Globus pallidus (tissue), 1 donor: Measurements from ENCODE around the gene RBM20.
"Not testable (repeated sequence)": the region's sequence is repeated elsewhere in the genome, so short reads cannot be mapped to it uniquely, and the experiment has no call there.

Experiments used
- DNase-seq: peaks from one replicate; pipeline ENCODE4 v3.0.0-alpha.2; 2015; ENCODE audit warnings: low spot score

Gene RBM20

DNA sequence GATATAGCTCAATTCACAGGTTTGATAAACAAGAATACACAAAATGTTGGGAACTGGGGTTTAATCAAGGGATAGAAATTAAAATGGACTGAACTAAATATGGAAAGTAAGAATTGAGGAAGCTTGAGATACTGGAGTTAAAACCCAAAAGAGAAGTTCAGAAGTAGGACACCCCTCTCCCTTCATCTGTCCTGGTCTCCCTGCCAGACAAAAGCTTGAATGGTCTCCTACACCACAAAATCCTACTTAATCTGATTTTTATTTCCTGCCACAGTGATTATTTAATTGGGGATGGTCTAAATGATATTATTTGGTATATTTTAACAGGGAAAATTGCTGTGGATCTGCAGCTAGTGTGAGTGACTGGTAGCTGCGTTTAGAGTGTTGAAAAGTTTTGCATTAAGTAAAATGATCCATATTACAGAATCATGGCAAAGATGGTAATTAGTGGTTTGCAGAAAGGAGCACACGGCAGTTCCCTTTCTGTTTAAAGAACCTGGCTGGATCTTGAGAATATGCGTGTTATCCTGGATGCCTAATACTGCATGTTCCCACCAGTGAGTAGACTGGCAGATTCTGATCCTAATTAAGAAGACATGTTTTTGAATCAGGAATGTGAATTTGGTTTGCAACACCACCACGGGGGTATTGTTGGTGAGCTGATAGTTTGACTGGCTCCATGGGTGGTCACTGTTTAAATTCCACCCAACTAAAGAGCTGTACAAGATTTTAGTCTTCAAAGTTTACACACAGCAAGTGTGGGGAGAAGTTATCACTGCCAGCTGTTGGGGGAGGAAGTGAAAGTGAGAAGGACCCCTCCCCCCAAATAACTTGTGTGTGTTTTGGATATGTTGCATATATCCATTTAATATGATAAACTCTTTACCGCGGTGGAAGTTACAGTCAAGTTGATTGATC lies 5.5 kb downstream of the RBM20 start:
- no peak for DNase-seq

DNA sequence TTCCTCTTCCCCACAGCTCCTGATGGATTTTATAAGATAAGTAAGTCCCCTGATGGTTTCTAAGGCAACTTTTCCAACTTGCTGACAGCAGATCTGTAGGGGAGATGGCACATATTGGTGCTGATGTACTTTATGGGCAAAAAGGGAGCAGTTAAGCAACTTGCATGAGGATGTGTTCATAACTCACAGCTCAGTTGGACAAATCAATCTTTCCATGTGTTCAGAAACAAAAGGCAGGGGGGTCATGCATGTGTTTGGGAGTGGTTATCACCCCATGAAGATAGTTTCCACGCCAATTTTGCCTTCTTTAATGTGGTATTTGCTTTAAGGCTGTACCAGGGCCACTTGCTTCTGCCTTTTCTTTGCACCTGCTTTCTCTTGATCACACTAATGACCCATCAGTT lies 6.1 kb downstream of the RBM20 start:
- no peak for DNase-seq

DNA sequence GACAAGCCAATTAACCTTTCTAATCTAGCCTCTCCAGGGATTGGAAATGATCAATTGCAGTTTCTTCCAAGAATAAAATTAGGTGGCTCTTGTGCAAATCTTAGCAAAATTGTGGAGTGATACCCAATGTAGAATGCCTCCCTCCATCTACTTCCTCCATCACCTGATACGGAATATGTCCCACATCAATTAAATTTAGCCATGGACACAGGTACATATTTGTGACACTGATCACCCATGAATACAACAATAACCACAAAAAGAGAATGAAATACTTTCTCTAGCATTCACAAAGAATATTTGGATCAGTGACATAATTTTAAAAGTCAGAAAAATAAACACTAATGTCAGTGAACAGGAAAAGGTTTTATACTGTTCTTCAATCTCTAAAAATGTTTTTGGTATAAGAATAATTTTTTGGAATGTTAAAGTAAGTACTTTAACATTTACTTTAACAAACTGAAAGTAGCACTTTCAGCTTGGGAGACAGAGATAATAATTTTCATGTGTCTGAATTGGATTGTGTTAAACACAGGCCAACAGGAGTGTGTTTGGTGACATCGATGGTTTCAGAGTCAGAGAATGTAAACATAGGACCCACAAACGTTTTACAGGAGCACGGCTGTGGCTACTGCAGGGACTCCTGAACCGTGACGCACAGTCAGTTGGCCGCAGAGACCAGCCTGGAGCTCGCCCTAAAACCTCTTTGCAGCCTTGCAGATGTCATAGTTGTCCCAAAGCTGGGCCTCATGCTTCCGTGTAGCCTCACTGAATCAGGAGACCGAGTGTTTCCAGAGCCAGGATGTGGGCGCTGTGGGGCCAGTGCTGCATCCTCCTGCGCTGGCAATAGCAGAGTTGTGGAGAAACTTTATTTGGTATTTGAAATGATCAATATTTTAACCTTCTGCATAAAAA lies 7.2 kb downstream of the RBM20 start:
- DNase-seq: no peak

DNA sequence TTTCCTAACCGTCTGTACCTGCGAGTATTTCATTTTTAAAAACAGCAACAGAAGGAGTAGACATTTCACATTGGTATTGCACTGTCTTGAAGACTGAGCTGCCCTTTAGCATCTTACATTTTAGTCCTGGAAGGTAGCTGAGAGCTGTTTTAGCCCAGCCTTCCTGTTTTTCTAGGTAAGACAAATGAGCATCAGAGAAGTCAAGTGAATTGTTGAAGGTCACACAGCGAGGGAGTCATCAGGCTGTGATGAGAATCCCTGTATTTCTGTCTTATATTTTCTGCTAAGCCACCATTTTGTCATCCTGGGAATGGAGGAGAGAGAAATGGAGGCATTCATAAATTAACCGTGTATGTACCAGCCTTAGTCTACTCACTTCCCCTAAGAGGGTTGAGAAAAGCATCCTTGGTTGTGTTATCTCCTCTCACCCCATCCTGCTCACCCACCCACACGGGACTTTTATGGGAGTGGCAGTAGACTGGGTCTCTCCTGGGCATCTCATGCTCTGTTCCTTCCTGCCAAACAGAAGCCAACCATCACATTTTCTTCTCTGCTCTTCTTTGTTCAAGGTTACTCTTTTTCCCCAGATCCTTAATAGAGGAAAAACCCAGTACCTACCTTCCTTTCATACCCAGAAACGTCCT lies 8.5 kb downstream of the RBM20 start:
- no peak for DNase-seq

DNA sequence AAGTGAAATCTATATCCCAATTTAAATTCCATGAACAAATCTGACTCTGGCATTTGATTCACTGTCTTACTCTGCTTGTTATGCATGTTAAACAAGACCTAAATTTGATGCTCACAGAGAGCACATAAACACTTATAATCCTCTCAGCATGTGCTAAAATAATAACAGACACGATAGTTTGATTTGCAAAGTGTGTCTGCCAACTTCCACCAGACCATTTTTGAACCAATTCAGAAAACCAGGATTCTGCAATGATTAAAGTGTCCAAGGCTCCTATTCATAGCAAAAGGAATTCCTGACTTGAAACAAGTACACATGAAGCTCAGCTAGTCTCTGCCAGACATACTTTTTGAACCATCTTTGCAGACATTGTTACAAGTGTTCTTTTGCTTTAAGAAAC lies 11.2 kb downstream of the RBM20 start:
- no peak for DNase-seq

DNA sequence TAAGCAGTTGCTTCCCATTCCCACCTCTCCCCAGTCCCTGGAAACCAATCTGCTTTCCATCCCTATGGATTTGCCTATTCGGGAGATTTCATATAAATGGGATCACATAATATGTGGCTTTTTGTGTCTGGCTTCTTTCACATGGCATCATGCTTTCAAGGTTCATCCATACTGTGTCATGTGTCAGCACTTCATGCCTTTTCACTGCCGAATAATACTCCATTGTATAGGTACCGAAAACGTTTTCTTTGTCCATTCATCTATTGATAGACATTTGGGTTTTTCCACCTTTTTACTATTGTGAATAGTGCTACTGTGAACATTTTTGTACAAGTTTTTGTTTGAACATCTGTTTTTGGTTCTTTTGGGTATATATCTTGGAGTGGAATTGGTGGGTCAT lies 12.5 kb downstream of the RBM20 start:
- DNase-seq: no peak

DNA sequence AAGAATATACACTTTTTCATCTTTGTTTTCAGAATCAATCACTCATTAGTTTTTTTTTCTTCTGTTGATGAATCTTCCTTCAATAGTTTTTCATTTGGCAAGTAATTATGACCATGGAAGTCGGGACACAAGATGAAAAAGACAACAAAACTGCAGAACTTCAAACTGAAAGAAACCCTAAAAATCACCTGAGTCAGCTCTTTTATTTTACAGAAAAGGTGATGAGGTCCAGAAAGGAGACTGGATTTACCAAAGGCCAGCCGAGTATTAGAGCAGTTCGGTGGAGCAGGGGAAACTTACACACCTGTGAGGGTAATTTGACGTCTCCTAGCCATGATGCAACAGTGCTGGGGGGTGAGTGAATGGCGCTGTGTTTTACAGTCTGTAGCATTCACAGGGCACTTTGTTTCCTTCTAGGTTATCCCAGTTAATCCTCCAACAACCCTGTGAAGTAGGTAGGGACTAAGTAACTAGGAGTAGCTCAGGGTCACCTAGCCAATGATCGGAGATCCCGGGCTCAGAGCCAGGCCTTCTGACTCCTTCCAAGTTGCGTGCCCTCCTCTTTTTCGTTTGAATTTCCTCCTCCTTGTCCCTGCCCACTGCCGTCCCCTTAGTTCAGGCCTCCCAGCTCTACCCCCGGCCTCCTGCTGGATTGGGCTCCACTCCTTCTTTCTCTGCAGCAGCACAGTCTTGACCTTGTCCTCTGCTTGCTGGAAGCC lies 14.0 kb downstream of the RBM20 start:
- no peak for DNase-seq

DNA sequence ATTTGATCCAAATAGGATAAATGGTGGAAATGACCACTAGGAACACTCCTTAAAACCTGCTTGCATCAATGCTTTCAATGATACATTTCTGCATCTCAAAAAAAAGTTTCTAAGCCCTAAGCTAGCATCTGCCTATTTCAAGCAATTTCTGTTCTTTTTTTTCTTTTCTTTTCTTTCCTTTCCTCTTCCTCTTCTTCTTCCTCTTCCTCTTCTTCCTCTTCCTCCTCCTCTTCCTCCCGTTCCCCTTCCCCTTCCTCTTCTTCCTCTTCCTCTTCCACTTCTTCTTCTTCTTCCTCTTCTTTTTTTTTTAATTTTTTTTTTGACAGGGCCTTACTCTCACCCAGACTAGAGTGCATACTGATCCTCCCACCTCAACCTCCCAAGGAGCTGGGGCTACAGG lies 15.4 kb downstream of the RBM20 start:
- DNase-seq: no peak

DNA sequence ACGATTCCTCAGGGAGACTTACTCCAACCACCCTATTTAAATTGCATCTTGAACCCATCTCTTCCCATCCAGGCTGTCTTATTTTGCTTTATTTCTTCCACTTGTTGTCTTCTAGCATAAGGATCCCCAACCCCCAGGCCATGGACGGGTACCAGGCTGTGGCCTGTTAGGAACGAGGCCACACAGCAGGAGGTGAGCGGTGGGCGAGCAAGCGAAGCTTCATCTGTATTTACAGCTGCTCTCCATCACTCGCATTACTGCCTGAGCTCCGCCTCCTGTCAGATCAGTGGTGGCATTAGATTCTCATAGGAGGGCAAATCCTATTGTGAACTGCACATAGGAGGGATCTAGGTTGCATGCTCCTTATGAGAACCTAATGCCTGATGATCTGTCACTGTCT lies 16.2 kb downstream of the RBM20 start:
- not testable (repeated sequence) for DNase-seq

DNA sequence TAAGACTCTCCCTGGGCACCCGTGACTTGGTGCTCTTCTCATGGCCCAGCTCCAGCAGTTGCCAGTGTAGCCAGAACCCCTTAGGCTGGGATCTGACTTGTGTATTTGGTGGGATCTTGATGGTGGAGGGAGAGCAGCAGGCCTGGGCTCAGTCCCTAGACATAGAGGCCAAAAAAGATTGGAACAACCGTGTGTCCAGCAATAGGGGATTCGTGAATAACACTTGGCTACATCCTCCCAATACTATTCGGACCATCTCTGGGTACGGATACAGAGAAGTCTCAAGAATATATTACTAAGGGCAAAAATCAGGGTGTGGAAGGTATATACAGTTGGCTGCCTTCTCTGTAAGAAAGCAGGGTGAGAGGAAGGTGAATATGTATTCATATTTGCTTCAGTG lies 17.2 kb downstream of the RBM20 start:
- no peak for DNase-seq

DNA sequence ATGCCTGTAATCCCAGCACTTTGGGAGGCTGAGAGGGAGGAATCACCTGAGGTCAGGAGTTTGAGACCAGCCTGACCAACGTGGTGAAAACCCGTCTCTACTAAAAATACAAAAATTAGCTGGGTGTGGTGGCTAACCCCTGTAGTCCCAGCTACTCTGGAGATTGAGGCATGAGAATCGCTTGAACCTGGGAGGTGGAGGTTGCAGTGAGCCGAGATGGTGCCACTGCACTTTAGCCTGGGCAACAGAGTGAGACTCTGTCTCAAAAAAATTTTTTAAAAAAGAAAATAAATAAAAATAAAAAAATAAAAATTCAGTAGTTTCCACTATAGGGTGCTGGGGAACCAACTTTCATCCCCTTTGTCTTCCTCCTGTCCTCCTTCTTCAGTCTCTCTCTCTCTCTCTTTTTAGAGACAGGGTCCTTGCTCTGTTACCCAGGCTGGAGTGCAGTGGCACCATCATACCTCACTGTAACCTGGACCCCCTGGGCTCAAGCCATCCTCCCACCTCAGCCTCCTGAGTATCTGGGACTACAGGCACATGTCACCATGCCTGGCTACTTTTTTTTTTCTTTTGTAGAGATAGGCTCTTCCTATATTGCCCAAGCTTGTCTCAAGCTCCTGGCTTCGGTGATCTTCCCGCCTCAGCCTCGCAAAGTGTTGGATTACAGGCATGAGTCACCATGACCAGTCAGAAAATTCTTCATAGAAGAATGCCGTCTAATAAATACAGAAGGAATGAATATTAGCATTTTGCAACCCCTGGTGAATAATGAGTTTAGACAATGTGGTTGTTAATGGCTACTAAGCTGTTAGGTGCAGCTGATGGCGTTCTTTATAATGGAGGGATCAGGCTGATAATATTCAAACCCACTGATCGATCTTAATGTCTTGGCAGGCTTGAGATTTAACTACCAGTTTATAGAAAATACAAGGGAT lies 20.6 kb downstream of the RBM20 start:
- no peak for DNase-seq

DNA sequence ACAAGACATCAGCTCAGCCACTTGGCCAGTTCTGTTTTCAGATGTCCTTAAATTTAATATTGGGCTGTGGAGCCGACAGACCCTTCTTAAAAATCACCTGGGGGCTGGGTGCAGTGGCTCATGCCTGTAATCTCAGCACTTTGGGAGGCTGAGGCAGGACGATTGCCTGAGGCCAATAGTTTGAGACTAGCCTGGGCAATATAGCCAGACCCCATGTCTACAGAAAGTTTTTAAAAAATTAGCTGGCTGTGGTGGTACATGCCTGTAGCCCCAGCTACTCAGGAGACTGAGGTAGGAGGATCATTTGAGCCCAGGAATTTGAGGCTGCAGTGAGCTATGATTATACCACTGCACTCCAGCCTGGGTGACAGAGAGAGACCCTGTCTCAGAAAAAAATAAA lies 22.1 kb downstream of the RBM20 start:
- not testable (repeated sequence) for DNase-seq

DNA sequence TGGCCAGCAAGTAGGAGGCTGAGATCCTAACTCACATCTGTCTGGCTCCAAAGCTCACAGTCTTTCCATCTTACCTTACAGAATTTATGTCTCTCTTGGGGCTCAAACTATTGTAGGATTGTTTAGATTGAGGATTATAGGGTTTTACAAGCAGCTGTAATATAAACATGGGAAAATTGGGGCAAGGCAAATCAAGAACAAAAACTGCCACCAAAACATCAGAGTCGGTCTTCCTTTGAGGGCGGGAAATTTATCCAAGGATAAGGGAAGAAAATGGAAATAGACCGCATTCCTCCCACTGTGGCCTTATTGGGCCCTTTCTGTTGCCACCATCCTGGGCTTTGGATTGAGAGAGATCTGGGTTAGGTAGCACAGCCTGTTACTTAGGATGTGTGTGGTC lies 22.5 kb downstream of the RBM20 start:
- no peak for DNase-seq

DNA sequence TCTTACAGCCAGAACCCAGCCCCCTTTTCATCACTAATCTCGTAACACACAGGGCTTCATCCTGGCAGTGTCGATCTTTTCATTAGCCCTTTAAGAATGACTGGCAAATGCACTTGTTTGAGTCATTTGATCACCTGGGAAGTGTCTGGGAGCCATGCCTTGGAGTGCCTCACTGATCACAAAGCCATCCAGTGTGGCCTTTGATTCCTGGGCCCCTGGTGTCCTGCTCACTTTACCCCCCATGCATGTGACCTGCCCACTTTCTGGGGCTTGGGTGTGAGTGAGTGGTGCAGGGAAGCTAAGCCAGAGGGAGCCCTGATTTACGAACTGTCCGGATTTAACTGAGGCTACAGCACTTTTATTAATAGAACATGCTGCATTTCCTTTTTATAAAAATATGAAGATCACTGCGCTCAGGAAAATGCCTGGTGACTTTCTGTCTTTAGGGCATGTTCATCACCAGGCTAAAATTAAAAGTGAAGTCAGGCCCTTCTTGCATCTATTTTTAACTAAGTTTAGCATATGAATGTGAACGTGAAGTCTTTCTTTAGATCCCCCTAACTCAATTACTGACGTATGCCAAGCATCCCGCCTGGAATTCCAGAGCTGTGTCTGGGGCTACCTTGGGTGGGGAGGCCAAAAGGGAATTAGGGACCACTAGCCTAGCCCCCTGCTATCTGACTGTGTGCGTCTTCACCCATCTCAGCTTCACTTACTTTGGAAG lies 23.6 kb downstream of the RBM20 start:
- DNase-seq: no peak

DNA sequence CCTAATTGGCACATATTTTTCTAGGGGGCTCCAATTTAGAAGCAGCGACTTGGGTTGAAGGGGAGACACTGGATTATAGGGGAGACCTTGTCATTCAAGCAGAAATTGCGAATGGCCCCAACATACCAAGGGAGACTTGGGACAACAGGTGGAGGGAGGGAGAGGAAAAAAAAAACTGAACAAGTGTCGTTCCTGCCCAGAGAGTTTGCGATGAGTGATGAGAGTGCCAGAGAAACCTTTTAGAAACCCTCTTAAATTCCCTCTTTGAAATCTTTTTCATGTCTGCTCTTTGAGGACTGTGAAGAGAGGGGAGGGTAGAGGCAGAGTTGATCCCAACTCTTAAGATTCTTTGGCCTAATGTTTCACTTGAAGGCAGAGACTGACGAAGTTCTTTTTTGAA lies 24.3 kb downstream of the RBM20 start:
- no peak for DNase-seq

DNA sequence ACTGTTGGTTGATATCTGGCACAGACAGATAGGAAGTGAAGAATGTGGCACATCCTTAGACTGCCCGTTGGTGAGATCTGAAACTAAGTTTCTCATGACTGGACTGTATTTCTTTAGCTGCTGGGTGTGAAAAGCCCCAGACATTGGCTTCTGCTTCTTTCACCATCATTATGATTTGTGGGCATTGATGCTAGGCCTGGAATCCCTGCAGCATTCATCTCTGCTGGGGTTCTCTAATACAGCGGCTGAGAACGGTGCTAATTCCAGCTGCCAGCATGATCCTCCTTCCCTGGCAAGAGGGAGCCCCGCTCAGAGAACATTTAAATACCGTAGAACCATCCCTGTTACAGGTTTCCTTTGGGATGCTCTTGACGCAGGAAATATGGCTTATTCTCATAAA lies 26.2 kb downstream of the RBM20 start:
- no peak for DNase-seq

DNA sequence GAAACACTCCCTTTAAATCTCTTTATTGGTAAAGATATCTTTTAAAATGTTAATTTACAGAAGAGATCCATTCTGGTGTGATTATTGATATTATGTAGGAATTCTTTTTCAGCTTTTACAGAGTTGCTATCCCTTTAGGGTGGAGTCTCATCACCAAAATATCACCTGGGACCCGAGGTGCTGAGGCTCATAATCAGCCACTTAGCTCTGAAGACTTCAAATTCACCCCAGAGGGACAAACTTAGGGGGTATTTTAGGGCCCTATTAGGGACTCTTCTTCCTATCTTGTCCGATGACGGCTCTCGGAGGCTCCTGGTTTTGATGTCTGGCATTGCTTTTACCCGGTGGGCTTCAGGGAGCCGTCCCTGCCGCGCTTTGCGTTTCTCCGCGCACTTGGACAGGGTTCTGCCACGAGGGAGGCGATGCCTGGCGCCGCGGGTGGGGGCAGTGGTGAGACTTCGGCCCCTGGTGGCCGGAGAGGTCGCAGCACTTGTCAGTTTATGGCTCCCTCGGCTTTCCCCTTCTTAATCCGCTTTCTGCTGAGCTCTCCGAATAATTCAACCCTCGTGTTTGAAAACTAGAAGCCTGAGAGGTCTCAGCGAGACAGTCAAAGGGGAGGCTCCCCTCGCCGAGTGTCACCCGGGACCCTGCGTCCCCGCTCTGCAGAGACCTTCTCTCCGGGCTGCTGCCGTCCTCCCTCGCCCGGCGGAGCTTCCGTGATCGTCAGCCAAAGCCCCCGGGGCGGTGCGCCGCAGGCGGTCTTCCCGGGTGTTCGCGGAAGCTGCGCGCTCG lies 27.8 kb downstream of the RBM20 start:
- DNase-seq: peak; percentile 70

DNA sequence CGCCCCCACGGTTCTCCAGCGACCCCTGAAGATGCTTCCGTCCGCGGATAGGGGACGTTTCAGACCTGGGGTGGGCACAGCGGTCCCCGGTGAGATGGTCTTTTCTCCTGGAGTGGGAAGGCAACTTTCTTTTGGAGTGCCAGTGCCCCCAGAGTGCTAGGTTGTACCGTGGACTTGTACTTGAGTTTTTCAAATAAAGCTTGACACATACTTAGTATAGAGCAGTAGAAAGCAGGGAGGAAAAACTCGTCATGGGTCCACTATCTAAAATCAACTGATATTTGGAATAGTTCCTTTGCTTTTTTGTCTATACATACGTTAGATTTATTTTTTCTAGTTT lies 28.4 kb downstream of the RBM20 start:
- DNase-seq: no peak

DNA sequence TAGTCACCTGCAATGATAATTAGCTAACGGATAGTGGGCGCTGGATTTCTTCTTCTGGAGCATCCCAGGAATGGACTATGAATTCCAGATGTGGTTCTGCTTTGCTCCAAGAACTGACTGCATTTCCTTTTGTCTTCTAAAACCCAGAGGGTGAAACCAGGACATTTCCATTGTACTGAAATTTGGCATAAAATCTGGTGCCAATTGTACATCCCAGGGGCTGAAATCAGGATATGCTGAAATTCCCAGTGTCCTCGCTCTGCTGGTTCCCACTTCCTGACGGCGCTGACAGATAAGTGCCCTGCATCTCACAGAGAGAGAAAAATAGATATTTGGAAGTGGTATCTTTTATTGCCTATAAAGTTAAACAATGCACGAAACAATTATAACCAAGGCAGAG lies 31.9 kb downstream of the RBM20 start:
- no peak for DNase-seq
